ENCODE data around the gene ST6GALNAC2. TPM values are rescaled to one million over a fixed set of nuclear protein-coding genes. Genes with fewer than 3 reads are reported as not detected.
A peak's percentile ranks its signal among the peaks of the same experiment; 100 is the strongest.

The ST6GALNAC2 gene
- total and polyA plus RNA-seq, 2 experiments from 2014 or later: 0.31 TPM; not detected in 1

GRCh38 chr17:76588182-76588581 is 2.5 kb upstream of the ST6GALNAC2 start (continued):
- TF ChIP-seq REST (IDR thresholded peaks at IDR 0.05; ENCODE audit: unreplicated experiment) (no peak), ETS1 (IDR thresholded peaks at IDR 0.05) (no peak), JUNB (IDR thresholded peaks at IDR 0.05; ENCODE audit: unreplicated experiment) (no peak)

- Mint-ChIP-seq H3K4me1 (peaks cover 6% of the 10 kb centered on the region; the same call in 1 of the 3 replicates), H3K27ac (no peak overlapping the region), H3K4me3 (peak overlapping the region; percentile 57; the same call in 2 of the 3 replicates), H3K36me3 (ENCODE audit: low read depth) (no peaks in the 10 kb centered on the region; the same call in 2 of the 3 replicates), H3K27me3 (ENCODE audit: insufficient read depth, low read depth, poor library complexity) (peaks cover 63% of the 10 kb centered on the region), H3K9me3 (no peaks in the 10 kb centered on the region; the same call in 1 of the 3 replicates)
- peak; percentile 67 for DNase-seq (ENCODE audit: low spot score)
- TF ChIP-seq ZNF331 (CRISPR knock-in tag; IDR thresholded peaks at IDR 0.05; ENCODE audit: low read depth) (no peak), EZH2 (IDR thresholded peaks at IDR 0.05; ENCODE audit: low read depth, unreplicated experiment) (peak; percentile 12)
- Histone ChIP-seq H3K4me3 (no peak overlapping the region; the same call in 1 of the 2 replicates), H3F3A (replicated peaks; ENCODE audit: low read depth) (0 out of 2 replicates have a peak, but pooled peaks cover 3% of the 10 kb centered on the region), H3K4me1 (ENCODE audit: insufficient read depth) (peaks cover 3% of the 10 kb centered on the region), H3K36me3 (ENCODE audit: insufficient read depth) (no peaks in the 10 kb centered on the region), H3K27me3 (ENCODE audit: insufficient read depth) (peaks cover 68% of the 10 kb centered on the region), H3K4me2 (0 out of 2 replicates have a peak overlapping the region, but pooled peaks have one; percentile 38), H3K27ac (ENCODE audit: low read depth) (no peak overlapping the region), H4K20me1 (replicated peaks; ENCODE audit: insufficient read depth) (no peaks in the 10 kb centered on the region; the same call in 1 of the 2 replicates), H3K79me2 (replicated peaks; ENCODE audit: insufficient read depth) (no peaks in the 10 kb centered on the region), H2AFZ (no peak overlapping the region), H3K9me2 (ENCODE audit: insufficient read depth) (no peaks in the 10 kb centered on the region)
- peak; percentile 8 for ATAC-seq
These were observed 1.3 kb upstream of the ST6GALNAC2 start for GRCh38 chr17:76586741-76587487.

- peak overlapping the region; percentile 73 for H3K4me3 Mint-ChIP-seq
- no peaks in the 10 kb centered on the region; the same call in 1 of the 3 replicates for H3K9me3 Mint-ChIP-seq
- Histone ChIP-seq H3K9me2 (ENCODE audit: insufficient read depth) (no peaks in the 10 kb centered on the region), H3K4me3 (peak overlapping the region; percentile 77), H2AFZ (peak overlapping the region; percentile 97), H3F3A (replicated peaks; ENCODE audit: low read depth) (0 out of 2 replicates have a peak, but pooled peaks cover 3% of the 10 kb centered on the region), H3K27me3 (ENCODE audit: insufficient read depth) (peaks cover 81% of the 10 kb centered on the region), H3K79me2 (replicated peaks; ENCODE audit: insufficient read depth) (no peaks in the 10 kb centered on the region), H3K27ac (ENCODE audit: low read depth) (no peak overlapping the region), H4K20me1 (replicated peaks; ENCODE audit: insufficient read depth) (no peaks in the 10 kb centered on the region; the same call in 1 of the 2 replicates), H3K4me2 (peak overlapping the region; percentile 97), H3K36me3 (ENCODE audit: insufficient read depth) (no peaks in the 10 kb centered on the region), H3K4me1 (ENCODE audit: insufficient read depth) (peaks cover 10% of the 10 kb centered on the region)
- peak; percentile 55 for ATAC-seq
- TF ChIP-seq EZH2 (IDR thresholded peaks at IDR 0.05; ENCODE audit: low read depth, unreplicated experiment): peak; percentile 92
- no peak for TF ChIP-seq ZNF114 (CRISPR knock-in tag; IDR thresholded peaks at IDR 0.05)
- TF ChIP-seq REST (IDR thresholded peaks at IDR 0.05; ENCODE audit: unreplicated experiment): no peak
- TF ChIP-seq EZH2phosphoT487 (IDR thresholded peaks at IDR 0.05; ENCODE audit: unreplicated experiment): peak; percentile 26
- TF ChIP-seq POLR2AphosphoS5 (IDR thresholded peaks at IDR 0.05; ENCODE audit: low read depth): no peak
- peaks cover 63% of the 10 kb centered on the region for H3K27me3 Mint-ChIP-seq (ENCODE audit: insufficient read depth, low read depth, poor library complexity)
- H3K27ac Mint-ChIP-seq: no peak overlapping the region
- H3K4me1 Mint-ChIP-seq: peaks cover 13% of the 10 kb centered on the region; the same call in 2 of the 3 replicates
- peak; percentile 76 for DNase-seq (ENCODE audit: low spot score)
- H3K36me3 Mint-ChIP-seq (ENCODE audit: low read depth): no peaks in the 10 kb centered on the region; the same call in 2 of the 3 replicates
These were observed 519 bp downstream of the ST6GALNAC2 start for GRCh38 chr17:76585033-76585648.

Measured in GM23338 (cell line).